Vagina (tissue), 2 donors: ENCODE measurements around the gene FAM124A.

Source experiments
- POLR2AphosphoS5 ChIP-seq, 2 donors: sonication (generic); formaldehyde crosslinking; IDR thresholded peaks; one replicate each; pipeline ENCODE4 v1.9.0; 2017; ENCODE audit warnings: antibody characterized with exemption in 2 of 2, mild to moderate bottlenecking in 2 of 2, low read depth in 1 of 2; ENCODE audit not compliant: insufficient read depth in 1 of 2
- TF ChIP-seq, protein P1 (sequence below), 3 experiments: fragments of 450-650 bp in 2 of 3; fragments of 200-600 bp in 1 of 3; sonication (generic) in 1 of 3; IDR thresholded peaks; one replicate each; pipeline ENCODE4 v1.5.1; 2017 to 2019; ENCODE audit warnings: antibody characterized with exemption in 3 of 3, mild to moderate bottlenecking in 2 of 3, moderate library complexity in 2 of 3

DNA sequence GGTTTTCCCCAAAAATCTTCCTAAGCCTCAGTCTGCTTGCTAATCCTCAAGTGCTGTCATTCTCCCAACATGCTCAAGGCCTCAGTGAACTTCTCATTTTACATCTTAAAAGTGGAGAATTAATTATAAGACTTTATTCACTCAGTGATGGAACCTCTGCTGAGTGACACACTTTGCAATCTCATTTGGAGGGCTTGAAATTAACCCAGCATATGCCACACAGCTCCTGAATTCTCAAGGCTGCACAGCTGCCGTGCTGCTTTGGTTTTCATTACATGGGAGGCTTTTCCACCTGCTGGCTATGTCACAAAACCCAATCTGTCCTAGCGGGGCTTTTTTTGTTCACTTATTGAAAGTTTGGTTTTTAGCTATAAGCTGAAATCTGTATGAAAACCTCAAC lies 89.0 kb downstream of the FAM124A start:
- no peak for TF ChIP-seq POLR2AphosphoS5 (IDR thresholded peaks at IDR 0.05; ENCODE audit: insufficient read depth in 1 of 2, low read depth in 1 of 2)
- TF ChIP-seq, protein P1, sequence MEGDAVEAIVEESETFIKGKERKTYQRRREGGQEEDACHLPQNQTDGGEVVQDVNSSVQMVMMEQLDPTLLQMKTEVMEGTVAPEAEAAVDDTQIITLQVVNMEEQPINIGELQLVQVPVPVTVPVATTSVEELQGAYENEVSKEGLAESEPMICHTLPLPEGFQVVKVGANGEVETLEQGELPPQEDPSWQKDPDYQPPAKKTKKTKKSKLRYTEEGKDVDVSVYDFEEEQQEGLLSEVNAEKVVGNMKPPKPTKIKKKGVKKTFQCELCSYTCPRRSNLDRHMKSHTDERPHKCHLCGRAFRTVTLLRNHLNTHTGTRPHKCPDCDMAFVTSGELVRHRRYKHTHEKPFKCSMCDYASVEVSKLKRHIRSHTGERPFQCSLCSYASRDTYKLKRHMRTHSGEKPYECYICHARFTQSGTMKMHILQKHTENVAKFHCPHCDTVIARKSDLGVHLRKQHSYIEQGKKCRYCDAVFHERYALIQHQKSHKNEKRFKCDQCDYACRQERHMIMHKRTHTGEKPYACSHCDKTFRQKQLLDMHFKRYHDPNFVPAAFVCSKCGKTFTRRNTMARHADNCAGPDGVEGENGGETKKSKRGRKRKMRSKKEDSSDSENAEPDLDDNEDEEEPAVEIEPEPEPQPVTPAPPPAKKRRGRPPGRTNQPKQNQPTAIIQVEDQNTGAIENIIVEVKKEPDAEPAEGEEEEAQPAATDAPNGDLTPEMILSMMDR (IDR thresholded peaks at IDR 0.05): no peak
